ENCODE results near the gene DZIP1L. TPM values are rescaled to one million over a fixed set of nuclear protein-coding genes. Genes with fewer than 3 reads are reported as not detected.

DZIP1L gene
- total RNA-seq, 1 experiment from 2014 or later = 15.3 TPM

DNA sequence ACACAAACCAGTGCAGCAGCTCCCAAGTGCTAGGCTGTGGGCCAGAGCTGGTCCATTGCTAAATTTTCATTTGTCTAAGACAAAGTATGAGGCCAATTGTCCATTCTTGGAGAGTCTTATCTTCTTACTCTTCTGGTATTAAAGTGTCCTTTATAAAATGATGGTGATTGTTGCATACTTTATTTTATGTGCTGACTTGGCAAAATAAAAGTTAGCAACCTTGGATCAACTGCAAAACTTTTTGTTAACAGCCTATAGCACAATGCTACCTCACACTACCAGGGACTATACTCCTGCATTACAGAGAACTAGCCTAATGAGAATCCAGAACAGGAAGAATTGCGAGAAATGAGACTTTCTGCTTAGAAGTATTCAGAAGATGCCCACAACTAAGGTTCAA is 61.4 kb downstream of the DZIP1L start:
- POLR2A ChIA-PET = interaction anchor here (0.7 kb wide), 1 partner anchor 9 kb away, joined by 4 read pairs; no protein-coding TSS in a partner anchor
- Mint-ChIP-seq H3K9me3 (no peaks in the 10 kb centered on the region), H3K4me3 (no peak overlapping the region), H3K27me3 (ENCODE audit: low read depth) (no peaks in the 10 kb centered on the region), H3K27ac (no peak overlapping the region), H3K36me3 (no peaks in the 10 kb centered on the region), H3K4me1 (peaks cover 4% of the 10 kb centered on the region; the same call in 1 of the 2 replicates)
- DNase-seq (ENCODE audit: low spot score) (no peak), ATAC-seq (no peak)
- TF ChIP-seq, protein P1, sequence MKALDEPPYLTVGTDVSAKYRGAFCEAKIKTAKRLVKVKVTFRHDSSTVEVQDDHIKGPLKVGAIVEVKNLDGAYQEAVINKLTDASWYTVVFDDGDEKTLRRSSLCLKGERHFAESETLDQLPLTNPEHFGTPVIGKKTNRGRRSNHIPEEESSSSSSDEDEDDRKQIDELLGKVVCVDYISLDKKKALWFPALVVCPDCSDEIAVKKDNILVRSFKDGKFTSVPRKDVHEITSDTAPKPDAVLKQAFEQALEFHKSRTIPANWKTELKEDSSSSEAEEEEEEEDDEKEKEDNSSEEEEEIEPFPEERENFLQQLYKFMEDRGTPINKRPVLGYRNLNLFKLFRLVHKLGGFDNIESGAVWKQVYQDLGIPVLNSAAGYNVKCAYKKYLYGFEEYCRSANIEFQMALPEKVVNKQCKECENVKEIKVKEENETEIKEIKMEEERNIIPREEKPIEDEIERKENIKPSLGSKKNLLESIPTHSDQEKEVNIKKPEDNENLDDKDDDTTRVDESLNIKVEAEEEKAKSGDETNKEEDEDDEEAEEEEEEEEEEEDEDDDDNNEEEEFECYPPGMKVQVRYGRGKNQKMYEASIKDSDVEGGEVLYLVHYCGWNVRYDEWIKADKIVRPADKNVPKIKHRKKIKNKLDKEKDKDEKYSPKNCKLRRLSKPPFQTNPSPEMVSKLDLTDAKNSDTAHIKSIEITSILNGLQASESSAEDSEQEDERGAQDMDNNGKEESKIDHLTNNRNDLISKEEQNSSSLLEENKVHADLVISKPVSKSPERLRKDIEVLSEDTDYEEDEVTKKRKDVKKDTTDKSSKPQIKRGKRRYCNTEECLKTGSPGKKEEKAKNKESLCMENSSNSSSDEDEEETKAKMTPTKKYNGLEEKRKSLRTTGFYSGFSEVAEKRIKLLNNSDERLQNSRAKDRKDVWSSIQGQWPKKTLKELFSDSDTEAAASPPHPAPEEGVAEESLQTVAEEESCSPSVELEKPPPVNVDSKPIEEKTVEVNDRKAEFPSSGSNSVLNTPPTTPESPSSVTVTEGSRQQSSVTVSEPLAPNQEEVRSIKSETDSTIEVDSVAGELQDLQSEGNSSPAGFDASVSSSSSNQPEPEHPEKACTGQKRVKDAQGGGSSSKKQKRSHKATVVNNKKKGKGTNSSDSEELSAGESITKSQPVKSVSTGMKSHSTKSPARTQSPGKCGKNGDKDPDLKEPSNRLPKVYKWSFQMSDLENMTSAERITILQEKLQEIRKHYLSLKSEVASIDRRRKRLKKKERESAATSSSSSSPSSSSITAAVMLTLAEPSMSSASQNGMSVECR (CRISPR knock-in tag; IDR thresholded peaks at IDR 0.05; ENCODE audit: borderline replicate concordance) = no peak
- no peak for TF ChIP-seq JAZF1 (CRISPR knock-in tag; IDR thresholded peaks at IDR 0.05)
- TF ChIP-seq, protein P2, sequence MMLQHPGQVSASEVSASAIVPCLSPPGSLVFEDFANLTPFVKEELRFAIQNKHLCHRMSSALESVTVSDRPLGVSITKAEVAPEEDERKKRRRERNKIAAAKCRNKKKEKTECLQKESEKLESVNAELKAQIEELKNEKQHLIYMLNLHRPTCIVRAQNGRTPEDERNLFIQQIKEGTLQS (CRISPR knock-in tag; conservative IDR thresholded peaks at IDR 0.05) = no peak
- TF ChIP-seq GABPB1 (CRISPR knock-in tag; IDR thresholded peaks at IDR 0.05) = no peak
- TF ChIP-seq AR (CRISPR knock-in tag; IDR thresholded peaks at IDR 0.05) = no peak
- CTCF ChIA-PET = interaction anchor here (2.1 to 2.9 kb wide), 2 partner anchors 15 to 65 kb away, joined by 12 to 14 read pairs; no protein-coding TSS in a partner anchor

DNA sequence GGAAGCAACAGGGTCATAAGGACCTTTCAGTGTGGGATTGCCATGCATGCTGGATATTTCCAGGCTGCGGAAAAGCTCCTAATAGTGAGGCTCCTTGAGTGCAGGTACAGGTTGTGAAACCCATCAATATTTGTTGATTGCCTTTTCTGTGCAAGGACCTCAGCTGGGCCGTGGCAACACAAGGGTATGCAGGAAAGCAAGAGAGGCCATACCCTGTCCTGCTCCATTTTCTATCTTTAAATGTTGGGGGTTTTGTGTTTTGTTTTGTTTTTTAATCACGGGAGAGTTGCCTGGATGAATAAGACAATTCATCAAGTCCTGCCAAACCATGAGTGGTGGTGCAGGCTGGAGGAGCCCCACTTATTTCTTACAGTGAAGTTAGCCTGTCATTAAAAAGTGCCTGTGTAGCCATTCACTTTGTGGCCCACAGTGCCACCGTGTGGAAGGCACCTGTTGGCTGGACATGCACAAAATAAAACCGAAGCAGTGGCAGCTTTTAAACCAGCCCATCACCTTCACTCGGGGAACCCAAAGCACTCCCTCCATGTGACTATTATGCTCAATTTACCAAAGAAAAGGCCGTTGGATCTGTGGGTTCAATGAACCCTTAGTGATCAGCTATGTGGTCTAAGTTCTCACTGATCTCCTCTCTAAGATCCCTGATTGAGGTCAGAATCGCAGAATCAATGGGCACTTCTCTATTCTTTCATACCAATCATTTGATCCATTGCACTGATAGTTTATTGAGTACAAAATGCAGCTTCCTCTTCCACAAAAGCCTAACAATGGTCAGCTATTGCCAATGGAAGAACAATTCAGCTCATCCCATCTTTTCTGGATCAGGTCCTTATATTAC is 63.2 kb downstream of the DZIP1L start:
- ChIA-PET CTCF (interaction anchor here (0.5 to 2.9 kb wide), 21 partner anchors 8 to 942 kb away, joined by 3 to 14 read pairs (median 3); partner anchors contain the start of genes CLDN18 and DZIP1L), POLR2A (interaction anchor here (1.0 kb wide), 1 partner anchor 12 kb away, joined by 3 read pairs; no protein-coding TSS in a partner anchor)
- Mint-ChIP-seq H3K9me3 (no peaks in the 10 kb centered on the region), H3K27me3 (ENCODE audit: low read depth) (no peaks in the 10 kb centered on the region), H3K36me3 (no peaks in the 10 kb centered on the region), H3K4me1 (peaks cover 9% of the 10 kb centered on the region), H3K4me3 (no peak overlapping the region), H3K27ac (no peak overlapping the region)
- DNase-seq (ENCODE audit: low spot score) (peak; percentile 59), ATAC-seq (peak; percentile 81)
- TF ChIP-seq, protein P3, sequence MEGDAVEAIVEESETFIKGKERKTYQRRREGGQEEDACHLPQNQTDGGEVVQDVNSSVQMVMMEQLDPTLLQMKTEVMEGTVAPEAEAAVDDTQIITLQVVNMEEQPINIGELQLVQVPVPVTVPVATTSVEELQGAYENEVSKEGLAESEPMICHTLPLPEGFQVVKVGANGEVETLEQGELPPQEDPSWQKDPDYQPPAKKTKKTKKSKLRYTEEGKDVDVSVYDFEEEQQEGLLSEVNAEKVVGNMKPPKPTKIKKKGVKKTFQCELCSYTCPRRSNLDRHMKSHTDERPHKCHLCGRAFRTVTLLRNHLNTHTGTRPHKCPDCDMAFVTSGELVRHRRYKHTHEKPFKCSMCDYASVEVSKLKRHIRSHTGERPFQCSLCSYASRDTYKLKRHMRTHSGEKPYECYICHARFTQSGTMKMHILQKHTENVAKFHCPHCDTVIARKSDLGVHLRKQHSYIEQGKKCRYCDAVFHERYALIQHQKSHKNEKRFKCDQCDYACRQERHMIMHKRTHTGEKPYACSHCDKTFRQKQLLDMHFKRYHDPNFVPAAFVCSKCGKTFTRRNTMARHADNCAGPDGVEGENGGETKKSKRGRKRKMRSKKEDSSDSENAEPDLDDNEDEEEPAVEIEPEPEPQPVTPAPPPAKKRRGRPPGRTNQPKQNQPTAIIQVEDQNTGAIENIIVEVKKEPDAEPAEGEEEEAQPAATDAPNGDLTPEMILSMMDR (IDR thresholded peaks at IDR 0.05) = peak; percentile 27; the same call in 1 of the 2 replicates
- TF ChIP-seq SOX15 (CRISPR knock-in tag; IDR thresholded peaks at IDR 0.05) (no peak), HMGXB4 (CRISPR knock-in tag; IDR thresholded peaks at IDR 0.05) (no peak)
